Pancreas (tissue), 10 donors: Measurements from ENCODE around the gene NAV2. TPM values are rescaled to one million over a fixed set of nuclear protein-coding genes. Genes with fewer than 3 reads are reported as not detected.
"Not testable (repeated sequence)": the region's sequence is repeated elsewhere in the genome, so short reads cannot be mapped to it uniquely, and the experiment has no call there.

Experiments
- ATAC-seq, 4 donors: fragments of 200-7000 bp; cut with Tn5 transposase; one replicate each; pipeline versions ENCODE4 v1.8.0 to v1.9.1; 2020; ENCODE audit warnings: mild to moderate bottlenecking in 4 of 4, moderate library complexity in 4 of 4
- DNase-seq, 6 donors: peaks; one replicate each; pipeline ENCODE4 v3.0.0-alpha.2; 2020
- FAIRE-seq: peaks from 2 replicates; lab custom pipeline; 2012; peaks lifted over from hg19 to GRCh38; lab: Jason Lieb, UNC
- H3K27ac ChIP-seq, 4 donors: fragments of 200-600 bp; sonication (generic); 1 replicate in 3 of 4; 2 replicates in 1 of 4; pipeline versions ENCODE4 v1.5.0 to v1.8.0; 2020
- H3K27me3 ChIP-seq, 4 donors: fragments of 200-600 bp; one replicate each; pipeline ENCODE4 v1.8.0; 2021
- H3K36me3 ChIP-seq, 3 donors: fragments of 200-600 bp; sonication (generic) in 1 of 3; one replicate each; pipeline versions ENCODE4 v1.5.0 to v1.8.0; 2020 to 2021
- H3K4me1 ChIP-seq, 3 donors: fragments of 200-600 bp; one replicate each; pipeline ENCODE4 v1.8.0; 2021
- H3K4me3 ChIP-seq, 4 donors: fragments of 200-600 bp; sonication (generic) in 2 of 4; one replicate each; pipeline versions ENCODE4 v1.5.0 to v1.8.0; 2020 to 2021
- H3K9me3 ChIP-seq, 4 donors: fragments of 200-600 bp; one replicate each; pipeline ENCODE4 v1.8.0; 2021
- WGBS, 2 donors: extraction: QIAGEN DNeasy Blood & Tissue Kit; methylation state at CpG; one replicate each; pipeline ENCODE4 v1.1.7; 2013; 5-methylcytosine and 5-hydroxymethylcytosine counted together
- intact Hi-C, 3 donors: fragments of 100-400 bp; cut with DNase I; formaldehyde crosslinking; loops; one replicate each; pipeline versions ENCODE4 v1.11.1 to v1.14.2; 2022
- polyA plus RNA-seq, 2 donors: library from polyadenylated mRNA; stranded (reverse); fragments of 200-250 nt; gene quantifications; one replicate each; pipeline ENCODE4 v1.2.3, GENCODE V29; 2013
- total RNA-seq, 6 donors: library from RNA; stranded (reverse); fragmentation: NEBNext Ultra II Directional in 4 of 6; extraction: Animal tissue kit (Norgen Biotek cat#: 25700) in 4 of 6; gene quantifications; one replicate each; pipeline versions ENCODE4 v1.2.1 to v1.2.4, GENCODE V29; 2021 to 2023
- TF ChIP-seq, protein P1 (sequence below), 4 donors: fragments of 200-600 bp; sonication (generic) in 3 of 4; IDR thresholded peaks; one replicate each; pipeline versions ENCODE4 v1.5.0 to v1.8.0; 2021; ENCODE audit warnings: antibody characterized with exemption in 4 of 4
- donor health status: healthy with polysubstance abuse.
- donor health status: DM: no; HTN: no; CAD: no; lungs with moderate emphysema.
- donor health status: DM: no; HTN: no; CAD: no.
- donor health status: control.
- donor health status: control.
- donor health status: Bipolar disorder and iron deficiency.
- donor health status: DM: yes; HTN: yes; CAD: no.
- donor health status: DM: no; HTN: no; CAD: no.
- donor health status: DM: no; HTN: no; CAD: no.
- donor health status: DM: yes; HTN: yes; CAD: no.

Gene NAV2
- total and polyA plus RNA-seq, 8 donors: 5.8 to 26.9 (median 16.3) TPM

DNA sequence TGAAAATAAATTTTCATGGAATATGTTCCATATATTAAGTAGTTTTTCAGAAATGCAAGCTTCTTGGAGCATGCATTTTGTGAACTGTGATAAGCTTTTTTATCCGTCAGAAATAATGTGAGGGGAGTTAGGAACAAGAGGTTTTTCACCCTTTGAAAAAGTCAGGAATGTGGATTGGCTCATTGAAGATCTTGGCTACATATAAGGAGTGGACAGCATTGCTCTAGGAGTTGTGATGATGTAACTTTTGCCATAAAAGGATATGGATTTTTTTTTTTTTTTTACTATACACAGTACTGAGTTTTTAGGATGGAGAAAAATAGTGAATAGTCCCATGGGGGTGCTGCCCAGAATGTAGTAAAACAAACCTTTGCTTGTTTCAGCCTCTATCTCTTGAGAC is 180.2 kb downstream of the NAV2 start:
- WGBS, 2 donors: 91 to 98% methylated on average over 1 of the region's 1 CpG
- H3K4me1 ChIP-seq: peaks cover 0 to 6% (median 0%) of the 10 kb centered on the region in 3 donors
- H3K9me3 ChIP-seq: no peaks in the 10 kb centered on the region
- TF ChIP-seq, protein P1, sequence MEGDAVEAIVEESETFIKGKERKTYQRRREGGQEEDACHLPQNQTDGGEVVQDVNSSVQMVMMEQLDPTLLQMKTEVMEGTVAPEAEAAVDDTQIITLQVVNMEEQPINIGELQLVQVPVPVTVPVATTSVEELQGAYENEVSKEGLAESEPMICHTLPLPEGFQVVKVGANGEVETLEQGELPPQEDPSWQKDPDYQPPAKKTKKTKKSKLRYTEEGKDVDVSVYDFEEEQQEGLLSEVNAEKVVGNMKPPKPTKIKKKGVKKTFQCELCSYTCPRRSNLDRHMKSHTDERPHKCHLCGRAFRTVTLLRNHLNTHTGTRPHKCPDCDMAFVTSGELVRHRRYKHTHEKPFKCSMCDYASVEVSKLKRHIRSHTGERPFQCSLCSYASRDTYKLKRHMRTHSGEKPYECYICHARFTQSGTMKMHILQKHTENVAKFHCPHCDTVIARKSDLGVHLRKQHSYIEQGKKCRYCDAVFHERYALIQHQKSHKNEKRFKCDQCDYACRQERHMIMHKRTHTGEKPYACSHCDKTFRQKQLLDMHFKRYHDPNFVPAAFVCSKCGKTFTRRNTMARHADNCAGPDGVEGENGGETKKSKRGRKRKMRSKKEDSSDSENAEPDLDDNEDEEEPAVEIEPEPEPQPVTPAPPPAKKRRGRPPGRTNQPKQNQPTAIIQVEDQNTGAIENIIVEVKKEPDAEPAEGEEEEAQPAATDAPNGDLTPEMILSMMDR (IDR thresholded peaks at IDR 0.05): no peak
- no peaks in the 10 kb centered on the region for H3K27me3 ChIP-seq
- H3K4me3 ChIP-seq: no peak overlapping the region
- intact Hi-C loops: no loop called here
- H3K27ac ChIP-seq: no peak overlapping the region
- H3K36me3 ChIP-seq: no peaks in the 10 kb centered on the region
- ATAC-seq (no peak), DNase-seq (no peak), FAIRE-seq (no peak)

DNA sequence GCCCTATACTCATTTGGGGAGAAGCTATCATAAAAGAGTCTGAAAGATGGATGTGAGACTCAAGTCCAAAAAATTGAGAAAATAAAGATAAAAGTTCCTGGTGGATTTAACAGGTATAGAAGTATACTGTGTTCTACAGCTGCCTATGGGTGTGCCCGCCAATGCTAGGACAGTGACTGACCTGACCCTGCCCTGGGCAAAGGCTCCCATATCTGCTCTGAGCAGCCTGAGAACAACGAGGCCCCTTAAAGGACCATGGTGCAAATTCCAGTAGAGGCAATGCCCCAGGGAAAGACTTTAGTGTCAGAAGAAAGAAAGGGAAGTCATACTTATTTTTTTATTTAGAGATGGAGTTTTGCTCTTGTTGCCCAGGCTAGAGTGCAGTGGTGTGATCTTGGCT is 181.8 kb downstream of the NAV2 start:
- H3K4me3 ChIP-seq: no peak overlapping the region
- WGBS, 2 donors: 89 to 94% methylated on average over 2 of the region's 2 CpGs
- peaks cover 0 to 6% (median 0%) of the 10 kb centered on the region in 3 donors for H3K4me1 ChIP-seq
- no peak for ATAC-seq
- TF ChIP-seq, protein P1 (IDR thresholded peaks at IDR 0.05): no peak
- no peak for DNase-seq
- FAIRE-seq: no peak
- intact Hi-C loops: no loop called here
- H3K27ac ChIP-seq: no peak overlapping the region
- H3K27me3 ChIP-seq: no peaks in the 10 kb centered on the region
- H3K9me3 ChIP-seq: no peaks in the 10 kb centered on the region
- no peaks in the 10 kb centered on the region for H3K36me3 ChIP-seq

DNA sequence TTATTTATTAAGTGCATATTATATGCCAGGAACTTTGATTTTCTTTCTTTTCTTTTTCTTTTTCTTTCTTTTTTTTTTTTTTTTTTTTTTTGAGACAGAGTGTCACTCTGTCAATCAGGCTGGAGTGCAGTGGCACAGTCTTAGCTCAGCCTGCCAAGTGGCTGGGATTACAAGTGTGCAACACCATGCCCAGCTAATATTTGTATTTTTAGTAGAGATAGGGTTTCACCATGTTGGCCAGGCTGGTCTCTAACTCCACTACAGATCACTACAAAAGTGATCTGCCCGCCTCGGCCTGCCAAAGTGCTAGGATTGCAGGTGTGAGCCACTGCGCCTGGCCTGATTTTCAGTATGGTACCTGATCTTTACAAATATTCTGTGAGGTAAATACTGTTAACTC is 182.4 kb downstream of the NAV2 start:
- FAIRE-seq, H3K4me3 ChIP-seq, intact Hi-C loops, H3K27me3 ChIP-seq, H3K36me3 ChIP-seq, H3K9me3 ChIP-seq, H3K4me1 ChIP-seq: not testable (repeated sequence)
- peak; percentile 71 to 85 (median 76) for ATAC-seq
- WGBS, 2 donors: 37 to 38% methylated on average over 3 of the region's 3 CpGs
- peak overlapping the region in 2 of 4 donors; percentile 16 to 50 for H3K27ac ChIP-seq
- peak in 3 of 6 donors; percentile 11 to 45 (median 41) for DNase-seq

DNA sequence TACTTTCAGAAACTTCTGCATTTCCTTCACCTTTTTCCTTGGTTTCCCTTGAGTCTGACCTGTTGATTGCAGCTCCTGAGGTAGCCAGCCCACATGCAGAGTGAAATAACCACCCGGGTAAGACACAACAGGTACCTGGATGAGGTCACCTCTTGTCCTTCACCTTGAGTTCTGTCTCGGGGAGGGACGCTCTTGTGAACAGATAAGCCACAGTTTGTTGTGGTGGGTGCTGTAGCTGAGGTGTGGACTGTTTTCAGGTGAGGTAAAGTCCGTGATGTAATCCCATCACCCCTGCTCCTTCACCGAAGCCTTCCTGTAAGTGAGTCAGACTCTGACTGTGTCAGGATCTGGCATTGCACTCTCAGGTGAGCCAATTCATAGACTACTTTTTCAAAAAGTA is 183.1 kb downstream of the NAV2 start:
- TF ChIP-seq, protein P1 (IDR thresholded peaks at IDR 0.05): no peak
- no peaks in the 10 kb centered on the region for H3K9me3 ChIP-seq
- no peaks in the 10 kb centered on the region for H3K27me3 ChIP-seq
- FAIRE-seq (no peak), ATAC-seq (peak; percentile 36 to 78 (median 55)), DNase-seq (no peak)
- 59 to 64% methylated on average over 5 of the region's 5 CpGs for WGBS, 2 donors
- intact Hi-C loops: no loop called here
- peaks cover 0 to 6% (median 0%) of the 10 kb centered on the region in 3 donors for H3K4me1 ChIP-seq
- no peak overlapping the region for H3K4me3 ChIP-seq
- no peaks in the 10 kb centered on the region for H3K36me3 ChIP-seq
- peak overlapping the region in 2 of 4 donors; percentile 16 to 50 for H3K27ac ChIP-seq

DNA sequence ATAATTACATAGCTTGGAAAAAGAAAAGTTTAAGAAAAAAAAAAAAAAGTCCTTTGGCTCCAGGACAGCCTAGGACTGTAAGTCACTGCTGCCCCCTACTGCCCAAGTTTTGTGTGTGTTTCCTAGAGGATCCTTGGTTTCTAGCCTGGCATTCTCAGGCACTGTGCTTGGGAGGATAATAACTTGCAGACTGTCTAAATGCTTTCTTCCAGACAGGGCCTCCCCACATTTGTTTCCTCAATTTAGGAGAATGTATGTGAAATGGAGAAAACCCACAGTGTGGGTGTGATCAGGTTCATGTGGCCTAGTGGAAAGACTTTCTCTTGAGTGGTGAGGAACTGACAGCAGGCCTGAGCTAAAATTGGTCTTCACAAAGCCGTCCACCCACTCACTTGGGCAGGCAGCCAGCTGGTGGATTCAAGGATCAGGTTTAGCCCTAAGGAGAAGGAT is 191.0 kb downstream of the NAV2 start:
- H3K36me3 ChIP-seq: no peaks in the 10 kb centered on the region
- no peaks in the 10 kb centered on the region for H3K9me3 ChIP-seq
- intact Hi-C loops: loop anchor here in 2 of 3 donors (5.0 to 10.0 kb wide), 2 partner anchors 159 to 341 kb away; no protein-coding TSS in a partner anchor
- TF ChIP-seq, protein P1 (IDR thresholded peaks at IDR 0.05): peak; percentile 54 to 72 (median 64)
- ATAC-seq: peak; percentile 75 to 87 (median 87)
- FAIRE-seq: no peak
- WGBS, 2 donors: 19 to 29% methylated on average over 1 of the region's 1 CpG
- no peak overlapping the region for H3K4me3 ChIP-seq
- H3K27me3 ChIP-seq: no peaks in the 10 kb centered on the region
- DNase-seq: peak in 5 of 6 donors; percentile 70 to 83 (median 80)
- peaks cover 0 to 18% (median 12%) of the 10 kb centered on the region in 3 donors for H3K4me1 ChIP-seq
- no peak overlapping the region for H3K27ac ChIP-seq
